NCI-H1436 treated with DMSO at 0.1 percent for 48 hours (cell line): ENCODE measurements around the gene SDR42E1.

Experiments used
- DNase-seq: peaks from one replicate; lab custom pipeline; 2025; lab: John Stamatoyannopoulos, UW

The SDR42E1 gene

DNA sequence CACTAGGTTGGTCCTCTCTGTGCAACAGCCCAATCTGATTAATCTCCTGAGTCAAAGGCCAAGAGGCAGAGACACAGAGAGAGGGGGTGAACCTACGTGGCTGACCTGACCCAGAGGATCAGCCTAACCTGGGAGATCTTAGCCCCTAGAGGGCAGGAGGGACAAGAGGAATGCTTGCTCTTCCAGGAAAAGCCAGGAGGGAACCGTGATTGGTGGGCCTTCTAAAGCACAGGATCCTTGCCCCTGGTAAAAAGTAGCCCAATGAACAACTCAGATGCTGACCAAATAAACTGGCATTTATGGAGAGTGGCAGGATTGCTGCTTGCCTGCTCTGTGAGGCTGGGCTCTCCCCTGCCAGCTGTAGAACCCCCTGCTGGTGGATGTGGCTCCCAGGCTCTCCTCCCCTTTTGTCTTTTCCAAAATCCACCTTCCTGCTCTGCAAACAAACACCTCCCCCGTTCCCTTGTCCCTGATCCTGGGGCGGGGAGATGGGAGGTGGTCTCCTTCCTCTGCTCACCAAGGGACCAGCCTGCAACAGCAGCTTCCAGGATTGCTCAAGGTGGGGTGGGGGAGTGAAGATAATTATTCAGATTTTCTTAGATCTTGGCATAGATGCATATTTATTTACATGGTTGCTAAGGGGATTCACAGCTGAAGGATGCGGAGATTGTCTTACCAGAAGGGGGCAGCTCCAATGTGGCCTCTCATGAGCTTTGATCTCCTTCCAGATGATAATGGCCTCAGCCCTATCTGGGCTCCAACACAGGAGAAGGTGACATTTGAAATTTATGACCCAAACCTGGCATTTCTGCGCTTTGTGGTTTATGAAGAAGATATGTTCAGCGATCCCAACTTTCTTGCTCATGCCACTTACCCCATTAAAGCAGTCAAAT is 71.9 kb downstream of the SDR42E1 start:
- no peak for DNase-seq
